Effector memory CD8-positive, alpha-beta T cell (primary cell): ENCODE measurements around the gene SOBP.

Experiments
- ATAC-seq: fragments of 150-1000 bp; cut with Tn5 transposase; replicated peaks from 2 replicates; pipeline ENCODE4 v1.10.0; 2021; ENCODE audit warnings: mild to moderate bottlenecking, moderate library complexity
- DNase-seq, 3 experiments: peaks; one replicate each; pipeline ENCODE4 v3.0.0; 2021
- H3K27ac Mint-ChIP-seq, 2 donors: one replicate each; pipeline ENCODE4 v1.8.0; 2022; ENCODE audit warnings: mild to moderate bottlenecking in 2 of 2, mixed read lengths in 2 of 2, moderate library complexity in 2 of 2
- H3K27me3 Mint-ChIP-seq, 2 donors: one replicate each; pipeline ENCODE4 v1.8.0; 2022; ENCODE audit warnings: mixed read lengths in 2 of 2
- H3K36me3 Mint-ChIP-seq: one replicate; pipeline ENCODE4 v1.8.0; 2022; ENCODE audit warnings: mild to moderate bottlenecking, moderate library complexity, mixed read lengths; ENCODE audit not compliant: insufficient read depth
- H3K4me1 Mint-ChIP-seq, 2 donors: one replicate each; pipeline ENCODE4 v1.8.0; 2022; ENCODE audit warnings: low read depth in 2 of 2, mixed read lengths in 2 of 2
- H3K4me3 Mint-ChIP-seq, 2 donors: one replicate each; pipeline ENCODE4 v1.8.0; 2022; ENCODE audit warnings: mild to moderate bottlenecking in 2 of 2, mixed read lengths in 2 of 2, moderate library complexity in 2 of 2
- H3K9me3 Mint-ChIP-seq, 2 donors: one replicate each; pipeline ENCODE4 v1.8.0; 2022; ENCODE audit warnings: mixed read lengths in 2 of 2

Gene SOBP

GRCh38 chr6:107554918-107555317 lies 65.0 kb downstream of the SOBP start:
- DNase-seq, result no peak
- H3K4me3 Mint-ChIP-seq, result no peak overlapping the region
- no peaks in the 10 kb centered on the region for H3K36me3 Mint-ChIP-seq
- H3K4me1 Mint-ChIP-seq, result no peaks in the 10 kb centered on the region
- no peak overlapping the region for H3K27ac Mint-ChIP-seq
- peaks cover 7 to 21% of the 10 kb centered on the region in 2 donors for H3K27me3 Mint-ChIP-seq
- H3K9me3 Mint-ChIP-seq, result no peaks in the 10 kb centered on the region
- no peak for ATAC-seq

- Mint-ChIP-seq H3K4me1 (no peaks in the 10 kb centered on the region), H3K27ac (no peak overlapping the region), H3K9me3 (no peaks in the 10 kb centered on the region), H3K4me3 (no peak overlapping the region), H3K27me3 (peaks cover 10 to 20% of the 10 kb centered on the region in 2 donors), H3K36me3 (no peaks in the 10 kb centered on the region)
- no peak for DNase-seq
- no peak for ATAC-seq
Observed at GRCh38 chr6:107555449-107555848, 65.5 kb downstream of the SOBP start.

- Mint-ChIP-seq H3K36me3 (no peaks in the 10 kb centered on the region), H3K9me3 (no peaks in the 10 kb centered on the region), H3K4me3 (no peak overlapping the region), H3K27ac (no peak overlapping the region), H3K27me3 (peaks cover 13 to 26% of the 10 kb centered on the region in 2 donors), H3K4me1 (no peaks in the 10 kb centered on the region)
- ATAC-seq (no peak), DNase-seq (no peak)
Observed at GRCh38 chr6:107556082-107556481, 66.2 kb downstream of the SOBP start.

GRCh38 chr6:107557698-107558097 lies 67.8 kb downstream of the SOBP start:
- H3K4me3 Mint-ChIP-seq, result no peak overlapping the region
- H3K9me3 Mint-ChIP-seq, result no peaks in the 10 kb centered on the region
- H3K27me3 Mint-ChIP-seq, result peaks cover 18 to 41% of the 10 kb centered on the region in 2 donors
- no peaks in the 10 kb centered on the region for H3K4me1 Mint-ChIP-seq
- no peak for DNase-seq
- ATAC-seq, result no peak
- H3K36me3 Mint-ChIP-seq, result no peaks in the 10 kb centered on the region
- H3K27ac Mint-ChIP-seq, result no peak overlapping the region

- H3K4me3 Mint-ChIP-seq, result no peak overlapping the region
- no peak overlapping the region for H3K27ac Mint-ChIP-seq
- no peaks in the 10 kb centered on the region for H3K4me1 Mint-ChIP-seq
- no peaks in the 10 kb centered on the region for H3K9me3 Mint-ChIP-seq
- ATAC-seq (no peak), DNase-seq (no peak)
- peaks cover 43 to 48% of the 10 kb centered on the region in 2 donors for H3K27me3 Mint-ChIP-seq
- H3K36me3 Mint-ChIP-seq, result no peaks in the 10 kb centered on the region
Observed at GRCh38 chr6:107560657-107561056, 70.7 kb downstream of the SOBP start.

- DNase-seq (no peak), ATAC-seq (no peak)
- no peak overlapping the region for H3K4me3 Mint-ChIP-seq
- H3K9me3 Mint-ChIP-seq, result no peaks in the 10 kb centered on the region
- no peaks in the 10 kb centered on the region for H3K4me1 Mint-ChIP-seq
- H3K36me3 Mint-ChIP-seq, result no peaks in the 10 kb centered on the region
- no peak overlapping the region for H3K27ac Mint-ChIP-seq
- H3K27me3 Mint-ChIP-seq, result peaks cover 44 to 52% of the 10 kb centered on the region in 2 donors
Observed at GRCh38 chr6:107561306-107561705, 71.4 kb downstream of the SOBP start.

GRCh38 chr6:107563694-107564588 lies 74.0 kb downstream of the SOBP start:
- no peak for ATAC-seq
- H3K27ac Mint-ChIP-seq, result no peak overlapping the region
- no peak overlapping the region for H3K4me3 Mint-ChIP-seq
- H3K36me3 Mint-ChIP-seq, result no peaks in the 10 kb centered on the region
- DNase-seq, result no peak
- peaks cover 55 to 62% of the 10 kb centered on the region in 2 donors for H3K27me3 Mint-ChIP-seq
- H3K4me1 Mint-ChIP-seq, result no peaks in the 10 kb centered on the region
- no peaks in the 10 kb centered on the region for H3K9me3 Mint-ChIP-seq

- DNase-seq, result no peak
- no peaks in the 10 kb centered on the region for H3K9me3 Mint-ChIP-seq
- no peak overlapping the region for H3K4me3 Mint-ChIP-seq
- H3K4me1 Mint-ChIP-seq, result no peaks in the 10 kb centered on the region
- ATAC-seq, result no peak
- H3K27ac Mint-ChIP-seq, result no peak overlapping the region
- H3K36me3 Mint-ChIP-seq, result no peaks in the 10 kb centered on the region
- peaks cover 55 to 58% of the 10 kb centered on the region in 2 donors for H3K27me3 Mint-ChIP-seq
Observed at GRCh38 chr6:107564589-107564951, 74.7 kb downstream of the SOBP start.

- Mint-ChIP-seq H3K27me3 (peaks cover 56 to 60% of the 10 kb centered on the region in 2 donors), H3K9me3 (no peaks in the 10 kb centered on the region), H3K36me3 (no peaks in the 10 kb centered on the region), H3K4me3 (no peak overlapping the region), H3K27ac (no peak overlapping the region), H3K4me1 (no peaks in the 10 kb centered on the region)
- no peak for ATAC-seq
- DNase-seq, result no peak
Observed at GRCh38 chr6:107565165-107565723, 75.3 kb downstream of the SOBP start.

- no peaks in the 10 kb centered on the region for H3K4me1 Mint-ChIP-seq
- no peak for ATAC-seq
- no peaks in the 10 kb centered on the region for H3K9me3 Mint-ChIP-seq
- no peaks in the 10 kb centered on the region for H3K36me3 Mint-ChIP-seq
- DNase-seq, result no peak
- no peak overlapping the region for H3K4me3 Mint-ChIP-seq
- H3K27ac Mint-ChIP-seq, result no peak overlapping the region
- H3K27me3 Mint-ChIP-seq, result peaks cover 54 to 56% of the 10 kb centered on the region in 2 donors
Observed at GRCh38 chr6:107567643-107568042, 77.7 kb downstream of the SOBP start.

- H3K4me3 Mint-ChIP-seq, result no peak overlapping the region
- DNase-seq, result no peak
- no peaks in the 10 kb centered on the region for H3K9me3 Mint-ChIP-seq
- no peaks in the 10 kb centered on the region for H3K36me3 Mint-ChIP-seq
- H3K4me1 Mint-ChIP-seq, result no peaks in the 10 kb centered on the region
- peaks cover 44 to 60% of the 10 kb centered on the region in 2 donors for H3K27me3 Mint-ChIP-seq
- H3K27ac Mint-ChIP-seq, result no peak overlapping the region
- no peak for ATAC-seq
Observed at GRCh38 chr6:107569473-107569872, 79.6 kb downstream of the SOBP start.

GRCh38 chr6:107571354-107571753 lies 81.4 kb downstream of the SOBP start:
- DNase-seq (no peak), ATAC-seq (no peak)
- Mint-ChIP-seq H3K9me3 (no peaks in the 10 kb centered on the region), H3K36me3 (no peaks in the 10 kb centered on the region), H3K4me3 (no peak overlapping the region), H3K27me3 (peaks cover 44 to 60% of the 10 kb centered on the region in 2 donors), H3K27ac (no peak overlapping the region), H3K4me1 (no peaks in the 10 kb centered on the region)

GRCh38 chr6:107572886-107573285 lies 83.0 kb downstream of the SOBP start:
- H3K27ac Mint-ChIP-seq, result no peak overlapping the region
- no peaks in the 10 kb centered on the region for H3K36me3 Mint-ChIP-seq
- no peaks in the 10 kb centered on the region for H3K4me1 Mint-ChIP-seq
- ATAC-seq (no peak), DNase-seq (no peak)
- no peak overlapping the region for H3K4me3 Mint-ChIP-seq
- H3K27me3 Mint-ChIP-seq, result peaks cover 36 to 60% of the 10 kb centered on the region in 2 donors
- H3K9me3 Mint-ChIP-seq, result no peaks in the 10 kb centered on the region

GRCh38 chr6:107574856-107575255 lies 84.9 kb downstream of the SOBP start:
- no peak for DNase-seq
- Mint-ChIP-seq H3K36me3 (no peaks in the 10 kb centered on the region), H3K27me3 (peaks cover 34 to 58% of the 10 kb centered on the region in 2 donors), H3K4me1 (no peaks in the 10 kb centered on the region), H3K27ac (no peak overlapping the region), H3K9me3 (no peaks in the 10 kb centered on the region), H3K4me3 (no peak overlapping the region)
- ATAC-seq, result no peak
